KOPT-K1 (cell line): Measurements from ENCODE around the gene LAMTOR5.
A peak's percentile ranks its signal among the peaks of the same experiment; 100 is the strongest.
"Not testable (repeated sequence)": the region's sequence is repeated elsewhere in the genome, so short reads cannot be mapped to it uniquely, and the experiment has no call there.

ENCODE experiments used
- H3K27ac ChIP-seq: fragments of 200-600 bp; sonication (generic); 2 replicates; pipeline ENCODE4 v1.5.1; 2016; ENCODE audit warnings: antibody characterized with exemption, mild to moderate bottlenecking, low read depth, low read length; ENCODE audit not compliant: poor library complexity, severe bottlenecking
- H3K36me3 ChIP-seq: fragments of 200-600 bp; sonication (generic); 2 replicates; pipeline ENCODE4 v1.5.1; 2017; ENCODE audit warnings: antibody characterized with exemption, mild to moderate bottlenecking, low read length, moderate library complexity; ENCODE audit not compliant: insufficient read depth
- H3K9me3 ChIP-seq: fragments of 200-600 bp; sonication (generic); 2 replicates; pipeline ENCODE4 v1.5.1; 2017; ENCODE audit warnings: antibody characterized with exemption, low read length, mild to moderate bottlenecking; ENCODE audit not compliant: insufficient read depth, poor library complexity, severe bottlenecking

The LAMTOR5 gene

GRCh38 chr1:110407260-110408210, at the start of gene LAMTOR5:
LAMTOR5 (minus strand) TSS chr1:110407694; CDS start chr1:110407620, 74 bp downstream.
- no peaks in the 10 kb centered on the region for H3K9me3 ChIP-seq
- H3K27ac ChIP-seq = peak within 1 kb of the TSS; percentile 83
- peaks cover 29% of the 10 kb centered on the region for H3K36me3 ChIP-seq

- H3K9me3 ChIP-seq = no peaks in the 10 kb centered on the region
- no peaks in the 10 kb centered on the region for H3K36me3 ChIP-seq
- no peak overlapping the region for H3K27ac ChIP-seq
Measured at GRCh38 chr1:110457206-110457605, 49.7 kb upstream of the LAMTOR5 start.

- H3K9me3 ChIP-seq = no peaks in the 10 kb centered on the region
- no peak overlapping the region for H3K27ac ChIP-seq
Measured at GRCh38 chr1:110455151-110455550, 47.7 kb upstream of the LAMTOR5 start.

GRCh38 chr1:110454328-110454727, 46.8 kb upstream of the LAMTOR5 start:
- Histone ChIP-seq H3K36me3 (no peaks in the 10 kb centered on the region), H3K9me3 (no peaks in the 10 kb centered on the region), H3K27ac (no peak overlapping the region)

More at GRCh38 chr1:110455151-110455550, 47.7 kb upstream of the LAMTOR5 start:
- no peaks in the 10 kb centered on the region for H3K36me3 ChIP-seq

GRCh38 chr1:110453829-110454228, 46.3 kb upstream of the LAMTOR5 start:
- no peaks in the 10 kb centered on the region for H3K9me3 ChIP-seq
- no peak overlapping the region for H3K27ac ChIP-seq
- no peaks in the 10 kb centered on the region for H3K36me3 ChIP-seq

- Histone ChIP-seq H3K36me3 (no peaks in the 10 kb centered on the region), H3K27ac (no peak overlapping the region), H3K9me3 (no peaks in the 10 kb centered on the region)
Measured at GRCh38 chr1:110452330-110452729, 44.8 kb upstream of the LAMTOR5 start.

GRCh38 chr1:110450929-110451328, 43.4 kb upstream of the LAMTOR5 start, which contains the start of gene PROK1:
PROK1 (plus strand) TSS chr1:110451149; CDS start chr1:110451217, 68 bp downstream.
- no peaks in the 10 kb centered on the region for H3K36me3 ChIP-seq

GRCh38 chr1:110449661-110450651, 42.5 kb upstream of the LAMTOR5 start:
- Histone ChIP-seq H3K27ac (no peak overlapping the region), H3K36me3 (no peaks in the 10 kb centered on the region), H3K9me3 (no peaks in the 10 kb centered on the region)

More at GRCh38 chr1:110450929-110451328, 43.4 kb upstream of the LAMTOR5 start, which contains the start of gene PROK1:
- H3K27ac ChIP-seq = no peak within 1 kb of the TSS
- no peaks in the 10 kb centered on the region for H3K9me3 ChIP-seq

GRCh38 chr1:110444561-110444960, 37.1 kb upstream of the LAMTOR5 start:
- Histone ChIP-seq H3K9me3 (no peaks in the 10 kb centered on the region), H3K36me3 (no peaks in the 10 kb centered on the region), H3K27ac (no peak overlapping the region)

- Histone ChIP-seq H3K27ac (no peak overlapping the region), H3K36me3 (no peaks in the 10 kb centered on the region), H3K9me3 (no peaks in the 10 kb centered on the region)
Measured at GRCh38 chr1:110443451-110443850, 36.0 kb upstream of the LAMTOR5 start.

- Histone ChIP-seq H3K36me3 (no peaks in the 10 kb centered on the region), H3K9me3 (no peaks in the 10 kb centered on the region), H3K27ac (no peak overlapping the region)
Measured at GRCh38 chr1:110441888-110442287, 34.4 kb upstream of the LAMTOR5 start.

- Histone ChIP-seq H3K36me3 (no peaks in the 10 kb centered on the region), H3K9me3 (no peaks in the 10 kb centered on the region), H3K27ac (no peak overlapping the region)
Measured at GRCh38 chr1:110440877-110441276, 33.4 kb upstream of the LAMTOR5 start.

GRCh38 chr1:110439873-110440272, 32.4 kb upstream of the LAMTOR5 start:
- not testable (repeated sequence) for H3K27ac ChIP-seq, H3K9me3 ChIP-seq

GRCh38 chr1:110438893-110439292, 31.4 kb upstream of the LAMTOR5 start:
- H3K9me3 ChIP-seq = no peaks in the 10 kb centered on the region
- no peak overlapping the region for H3K27ac ChIP-seq
- H3K36me3 ChIP-seq = no peaks in the 10 kb centered on the region

More at GRCh38 chr1:110439873-110440272, 32.4 kb upstream of the LAMTOR5 start:
- H3K36me3 ChIP-seq = not testable (repeated sequence)
